ENCODE measurements around the gene AFAP1.

The AFAP1 gene

DNA sequence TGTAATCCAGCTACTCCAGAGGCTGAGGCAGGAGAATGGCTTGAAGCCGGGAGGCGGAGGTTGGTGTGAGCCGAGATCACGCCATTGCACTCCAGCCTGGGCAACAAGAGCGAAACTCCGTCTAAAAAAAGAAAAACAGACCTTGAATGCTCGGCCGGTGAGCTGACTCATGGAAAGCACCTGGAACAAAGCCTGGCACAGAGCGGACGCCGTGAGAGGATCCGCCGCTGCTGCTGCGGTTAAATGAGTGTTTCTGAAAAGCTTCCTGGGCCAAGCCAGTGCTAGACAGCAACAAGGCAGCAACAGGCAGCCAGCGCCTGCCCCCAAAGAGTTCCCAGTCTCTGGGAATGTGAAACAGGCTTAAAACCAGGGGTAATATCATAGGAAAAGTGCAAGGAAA lies 186.4 kb downstream of the AFAP1 start:
- H3K27me3 ChIP-seq (ENCODE audit: insufficient read depth, insufficient read length): no peaks in the 10 kb centered on the region
- no peaks in the 10 kb centered on the region for H3K9me3 ChIP-seq (ENCODE audit: insufficient read depth, low read length)
- H3K4me3 ChIP-seq (ENCODE audit: insufficient read length, low read depth): no peak overlapping the region
- TF ChIP-seq SUZ12 (IDR thresholded peaks at IDR 0.05; ENCODE audit: extremely low read depth, insufficient read depth, insufficient read length) (no peak), ZNF274 (IDR thresholded peaks at IDR 0.05; ENCODE audit: low read depth, low read length) (no peak), YY1 (IDR thresholded peaks at IDR 0.05; ENCODE audit: insufficient read depth, insufficient read length) (no peak)
- no peak for DNase-seq (ENCODE audit: low read depth, low spot score)
- H3K9ac ChIP-seq (ENCODE audit: insufficient read length, low read depth): no peak overlapping the region
- H3K36me3 ChIP-seq (ENCODE audit: insufficient read depth, insufficient read length, low read length): peaks cover 4% of the 10 kb centered on the region
- H3K4me1 ChIP-seq (ENCODE audit: insufficient read depth, insufficient read length): peaks cover 2% of the 10 kb centered on the region

- no peaks in the 10 kb centered on the region for H3K27me3 ChIP-seq (ENCODE audit: insufficient read depth, insufficient read length)
- no peak overlapping the region for H3K4me3 ChIP-seq (ENCODE audit: insufficient read length, low read depth)
- H3K9ac ChIP-seq (ENCODE audit: insufficient read length, low read depth): no peak overlapping the region
- peaks cover 4% of the 10 kb centered on the region for H3K36me3 ChIP-seq (ENCODE audit: insufficient read depth, insufficient read length, low read length)
- H3K9me3 ChIP-seq (ENCODE audit: insufficient read depth, low read length): no peaks in the 10 kb centered on the region
- TF ChIP-seq SUZ12 (IDR thresholded peaks at IDR 0.05; ENCODE audit: extremely low read depth, insufficient read depth, insufficient read length) (no peak), YY1 (IDR thresholded peaks at IDR 0.05; ENCODE audit: insufficient read depth, insufficient read length) (no peak), ZNF274 (IDR thresholded peaks at IDR 0.05; ENCODE audit: low read depth, low read length) (no peak)
- H3K4me1 ChIP-seq (ENCODE audit: insufficient read depth, insufficient read length): peaks cover 2% of the 10 kb centered on the region
- DNase-seq (ENCODE audit: low read depth, low spot score): no peak
Observed at GRCh38 chr4:7752649-7753048, 187.0 kb downstream of the AFAP1 start.

DNA sequence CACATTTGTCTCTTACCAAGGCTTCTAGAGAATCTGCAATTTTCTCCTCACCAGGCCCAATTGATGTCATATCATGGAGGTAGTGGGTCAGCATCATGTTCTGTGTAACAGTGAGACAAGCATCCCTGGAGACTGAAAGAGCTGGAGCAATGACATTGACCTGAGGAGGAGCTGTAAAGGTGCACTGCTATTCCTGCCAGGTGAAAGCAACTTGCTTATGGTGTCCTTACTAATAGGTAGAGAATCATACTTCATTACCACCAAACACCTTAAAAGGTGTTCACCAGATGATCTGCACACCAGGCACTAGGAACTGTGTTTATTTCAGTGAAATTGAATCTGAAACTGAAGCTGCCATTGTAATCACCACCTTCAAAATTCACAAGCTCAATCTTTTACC lies 188.7 kb downstream of the AFAP1 start:
- Histone ChIP-seq H3K4me3 (ENCODE audit: insufficient read length, low read depth) (no peak overlapping the region), H3K9me3 (ENCODE audit: insufficient read depth, low read length) (no peaks in the 10 kb centered on the region), H3K36me3 (ENCODE audit: insufficient read depth, insufficient read length, low read length) (no peaks in the 10 kb centered on the region), H3K4me1 (ENCODE audit: insufficient read depth, insufficient read length) (peaks cover 5% of the 10 kb centered on the region), H3K27me3 (ENCODE audit: insufficient read depth, insufficient read length) (no peaks in the 10 kb centered on the region), H3K9ac (ENCODE audit: insufficient read length, low read depth) (no peak overlapping the region)
- TF ChIP-seq SUZ12 (IDR thresholded peaks at IDR 0.05; ENCODE audit: extremely low read depth, insufficient read depth, insufficient read length): no peak
- TF ChIP-seq ZNF274 (IDR thresholded peaks at IDR 0.05; ENCODE audit: low read depth, low read length): no peak
- no peak for TF ChIP-seq YY1 (IDR thresholded peaks at IDR 0.05; ENCODE audit: insufficient read depth, insufficient read length)
- DNase-seq (ENCODE audit: low read depth, low spot score): no peak

DNA sequence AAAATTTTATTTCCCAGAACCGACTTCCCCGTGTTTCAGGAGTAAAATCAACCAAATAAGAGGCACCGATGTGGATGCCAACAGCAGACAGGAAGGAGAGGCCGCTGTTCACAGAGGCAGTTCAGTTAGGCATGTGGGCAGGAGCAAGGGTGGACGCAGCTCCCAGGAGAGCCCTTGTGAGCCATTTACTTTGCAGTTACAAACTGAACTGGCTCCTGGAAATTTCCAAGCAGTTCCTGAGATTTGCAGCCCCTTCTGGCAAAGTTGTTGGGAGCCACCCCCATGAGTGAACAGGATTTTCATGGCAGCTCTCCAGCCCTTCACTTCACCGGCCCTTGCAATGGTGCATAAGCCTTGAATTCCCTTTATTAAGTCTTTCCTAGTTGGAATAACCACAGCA lies 189.1 kb downstream of the AFAP1 start:
- Histone ChIP-seq H3K36me3 (ENCODE audit: insufficient read depth, insufficient read length, low read length) (no peaks in the 10 kb centered on the region), H3K9ac (ENCODE audit: insufficient read length, low read depth) (no peak overlapping the region), H3K4me3 (ENCODE audit: insufficient read length, low read depth) (no peak overlapping the region), H3K9me3 (ENCODE audit: insufficient read depth, low read length) (no peaks in the 10 kb centered on the region), H3K4me1 (ENCODE audit: insufficient read depth, insufficient read length) (peaks cover 5% of the 10 kb centered on the region), H3K27me3 (ENCODE audit: insufficient read depth, insufficient read length) (no peaks in the 10 kb centered on the region)
- DNase-seq (ENCODE audit: low read depth, low spot score): no peak
- TF ChIP-seq SUZ12 (IDR thresholded peaks at IDR 0.05; ENCODE audit: extremely low read depth, insufficient read depth, insufficient read length) (no peak), ZNF274 (IDR thresholded peaks at IDR 0.05; ENCODE audit: low read depth, low read length) (no peak), YY1 (IDR thresholded peaks at IDR 0.05; ENCODE audit: insufficient read depth, insufficient read length) (no peak)

DNA sequence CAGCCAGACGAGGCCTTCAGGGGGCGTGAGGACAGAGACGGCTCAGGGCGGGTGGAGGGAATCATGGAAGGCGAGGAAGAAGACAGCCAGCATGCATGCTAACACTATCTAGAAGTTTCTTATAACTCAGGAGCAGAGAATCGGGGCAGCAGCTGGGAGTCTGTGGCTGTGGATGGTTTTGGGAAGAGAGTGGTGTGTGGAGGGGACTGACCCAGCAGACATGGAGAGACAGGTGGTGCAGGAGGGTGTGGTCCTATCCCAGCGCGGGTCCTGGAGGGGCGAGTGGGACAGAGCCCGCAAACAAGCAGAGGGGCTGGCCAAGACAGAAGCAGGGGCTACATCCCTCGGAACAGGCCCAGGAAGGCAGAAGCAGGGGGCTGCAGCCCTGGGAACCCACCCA lies 192.1 kb downstream of the AFAP1 start:
- no peak for TF ChIP-seq SUZ12 (IDR thresholded peaks at IDR 0.05; ENCODE audit: extremely low read depth, insufficient read depth, insufficient read length)
- no peak for TF ChIP-seq YY1 (IDR thresholded peaks at IDR 0.05; ENCODE audit: insufficient read depth, insufficient read length)
- TF ChIP-seq ZNF274 (IDR thresholded peaks at IDR 0.05; ENCODE audit: low read depth, low read length): no peak
- DNase-seq (ENCODE audit: low read depth, low spot score): no peak
- Histone ChIP-seq H3K9me3 (ENCODE audit: insufficient read depth, low read length) (no peaks in the 10 kb centered on the region), H3K27me3 (ENCODE audit: insufficient read depth, insufficient read length) (peaks cover 4% of the 10 kb centered on the region), H3K4me1 (ENCODE audit: insufficient read depth, insufficient read length) (peaks cover 3% of the 10 kb centered on the region), H3K9ac (ENCODE audit: insufficient read length, low read depth) (no peak overlapping the region), H3K36me3 (ENCODE audit: insufficient read depth, insufficient read length, low read length) (no peaks in the 10 kb centered on the region), H3K4me3 (ENCODE audit: insufficient read length, low read depth) (no peak overlapping the region)

GRCh38 chr4:7747062-7747385 lies 192.6 kb downstream of the AFAP1 start:
- no peak overlapping the region for H3K9ac ChIP-seq (ENCODE audit: insufficient read length, low read depth)
- no peaks in the 10 kb centered on the region for H3K36me3 ChIP-seq (ENCODE audit: insufficient read depth, insufficient read length, low read length)
- no peak for DNase-seq (ENCODE audit: low read depth, low spot score)
- TF ChIP-seq SUZ12 (IDR thresholded peaks at IDR 0.05; ENCODE audit: extremely low read depth, insufficient read depth, insufficient read length): no peak
- no peak for TF ChIP-seq YY1 (IDR thresholded peaks at IDR 0.05; ENCODE audit: insufficient read depth, insufficient read length)
- no peak for TF ChIP-seq ZNF274 (IDR thresholded peaks at IDR 0.05; ENCODE audit: low read depth, low read length)
- no peaks in the 10 kb centered on the region for H3K9me3 ChIP-seq (ENCODE audit: insufficient read depth, low read length)
- peaks cover 3% of the 10 kb centered on the region for H3K4me1 ChIP-seq (ENCODE audit: insufficient read depth, insufficient read length)
- peaks cover 4% of the 10 kb centered on the region for H3K27me3 ChIP-seq (ENCODE audit: insufficient read depth, insufficient read length)
- no peak overlapping the region for H3K4me3 ChIP-seq (ENCODE audit: insufficient read length, low read depth)

DNA sequence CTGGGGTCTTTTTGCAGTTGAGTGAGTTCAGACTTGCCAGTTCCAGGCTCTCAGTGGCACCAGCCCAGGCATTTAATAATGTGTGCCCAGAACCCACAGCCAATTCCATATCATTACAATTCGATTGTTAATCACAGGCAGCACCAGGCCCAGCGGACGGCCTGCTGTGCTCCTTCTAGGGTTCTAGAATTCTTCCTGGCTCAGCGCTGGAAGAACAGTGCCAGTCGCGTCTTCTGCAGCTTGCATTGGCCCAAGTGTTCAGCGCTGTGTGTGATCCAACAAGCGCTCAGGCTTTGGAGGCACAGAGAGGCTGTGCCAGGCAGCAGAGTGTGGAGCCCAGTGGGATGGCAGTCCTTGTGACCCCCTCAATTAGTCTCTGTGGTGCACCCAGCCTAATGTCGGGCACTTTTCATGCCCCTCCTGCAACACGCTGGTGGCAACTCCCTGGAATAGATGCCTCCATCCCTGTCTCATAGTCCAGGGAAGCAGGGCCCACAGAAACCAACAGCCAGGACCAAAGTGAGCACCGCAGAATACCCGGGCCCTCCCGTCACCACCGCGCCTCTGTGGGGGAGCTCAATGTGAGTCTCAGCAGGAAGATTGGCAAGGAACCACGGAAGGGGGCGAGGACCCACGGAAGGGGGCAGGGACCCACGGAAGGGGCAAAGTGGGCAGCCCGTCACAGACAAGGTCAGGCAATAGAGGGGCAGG lies 193.2 kb downstream of the AFAP1 start:
- TF ChIP-seq ZNF274 (IDR thresholded peaks at IDR 0.05; ENCODE audit: low read depth, low read length): no peak
- TF ChIP-seq SUZ12 (IDR thresholded peaks at IDR 0.05; ENCODE audit: extremely low read depth, insufficient read depth, insufficient read length): no peak
- no peak for TF ChIP-seq YY1 (IDR thresholded peaks at IDR 0.05; ENCODE audit: insufficient read depth, insufficient read length)
- no peaks in the 10 kb centered on the region for H3K9me3 ChIP-seq (ENCODE audit: insufficient read depth, low read length)
- no peak overlapping the region for H3K4me3 ChIP-seq (ENCODE audit: insufficient read length, low read depth)
- H3K9ac ChIP-seq (ENCODE audit: insufficient read length, low read depth): no peak overlapping the region
- H3K27me3 ChIP-seq (ENCODE audit: insufficient read depth, insufficient read length): peaks cover 4% of the 10 kb centered on the region
- no peaks in the 10 kb centered on the region for H3K36me3 ChIP-seq (ENCODE audit: insufficient read depth, insufficient read length, low read length)
- peaks cover 3% of the 10 kb centered on the region for H3K4me1 ChIP-seq (ENCODE audit: insufficient read depth, insufficient read length)
- DNase-seq (ENCODE audit: low read depth, low spot score): no peak
